Measurements from ENCODE around the gene CHPF2.

Gene CHPF2

DNA sequence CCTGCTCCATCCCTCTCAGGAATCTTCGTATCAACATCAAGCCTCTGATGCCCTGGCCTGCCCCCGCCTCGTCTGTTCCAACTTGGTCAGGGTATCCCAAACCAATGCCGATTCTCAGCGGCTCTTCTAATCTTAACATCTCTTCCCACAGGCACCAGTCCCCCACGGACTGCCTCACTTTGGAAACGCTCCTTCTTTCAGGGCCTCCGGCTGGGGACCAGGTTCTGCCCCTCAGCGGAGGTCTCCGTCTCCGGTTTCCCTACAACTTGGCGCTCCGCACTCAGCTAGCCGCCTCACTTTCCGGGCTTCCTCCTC is 5.8 kb upstream of the CHPF2 start:
- H3K27ac ChIP-seq (ENCODE audit: low read length), result peak overlapping the region; percentile 63
- peak overlapping the region; percentile 81 to 91 for H3K4me3 ChIP-seq (ENCODE audit: low read depth in 1 of 2, low read length in 2 of 2)
- no peaks in the 10 kb centered on the region for H3K27me3 ChIP-seq (ENCODE audit: low read depth, low read length)
- peaks cover 32 to 36% of the 10 kb centered on the region in 2 donors for H3K36me3 ChIP-seq (ENCODE audit: control insufficient read depth in 1 of 2, insufficient read depth in 2 of 2, low read length in 2 of 2)
- H3K9me3 ChIP-seq (ENCODE audit: control insufficient read depth in 1 of 2, low read length in 2 of 2), result no peaks in the 10 kb centered on the region
- H3K4me1 ChIP-seq (ENCODE audit: control insufficient read depth in 1 of 2, insufficient read depth in 2 of 2, low read length in 2 of 2), result peaks cover 15 to 25% of the 10 kb centered on the region in 2 donors

DNA sequence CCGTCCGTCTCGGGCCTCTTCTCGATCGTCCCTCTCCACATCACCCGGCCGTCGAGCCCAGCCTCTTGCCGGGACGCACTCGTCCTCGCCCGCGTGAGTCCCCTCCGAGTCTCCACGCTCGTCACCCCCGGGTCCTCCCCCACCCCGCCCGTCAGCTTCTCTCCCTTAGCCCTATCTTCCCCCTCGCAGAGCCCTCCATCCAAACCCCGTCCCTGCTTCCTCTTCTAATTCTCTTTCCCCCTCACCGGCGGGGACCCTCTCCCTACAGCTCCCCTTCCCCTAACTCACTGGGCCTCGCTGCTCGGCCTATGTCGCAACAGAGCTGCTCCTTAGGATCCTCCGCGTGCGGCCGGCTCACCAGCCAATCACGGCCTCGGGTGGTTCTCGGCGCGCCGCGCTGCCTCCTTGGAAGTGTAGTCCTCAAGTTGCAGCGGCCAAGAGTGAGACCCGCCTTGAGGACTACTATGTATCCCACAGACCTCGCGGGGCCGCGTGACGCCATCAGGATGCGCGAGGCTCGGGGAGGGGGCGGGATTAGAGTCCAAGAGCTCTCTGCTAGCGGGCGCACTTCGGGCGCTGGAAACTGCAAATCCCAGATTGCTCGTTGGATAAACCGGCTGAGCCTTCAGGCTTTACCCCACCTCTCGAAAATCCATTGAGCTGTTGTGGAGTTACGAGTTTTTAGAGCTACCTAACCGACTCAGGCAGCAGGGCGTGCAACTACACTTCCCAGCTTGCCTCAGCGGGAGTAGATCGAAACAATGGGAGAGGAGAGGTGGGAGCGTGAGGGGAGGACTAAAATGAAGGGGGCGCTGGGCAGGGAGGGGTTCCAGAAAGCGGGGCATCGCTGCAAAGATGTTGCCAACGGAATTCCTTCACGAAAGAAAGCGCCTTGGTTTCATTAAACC is 5.2 kb upstream of the CHPF2 start, which contains the start of gene ABCF2:
Gene ABCF2, minus strand, starts transcription at position 331 of the 908 bp plus-strand sequence. CDS start 747 bp downstream, outside the sequence.
- Histone ChIP-seq H3K27me3 (ENCODE audit: low read depth, low read length) (no peaks in the 10 kb centered on the region), H3K4me1 (ENCODE audit: control insufficient read depth in 1 of 2, insufficient read depth in 2 of 2, low read length in 2 of 2) (peaks cover 20 to 31% of the 10 kb centered on the region in 2 donors), H3K27ac (ENCODE audit: low read length) (peak within 1 kb of the TSS; percentile 80), H3K4me3 (ENCODE audit: low read depth in 1 of 2, low read length in 2 of 2) (peak within 1 kb of the TSS; percentile 81 to 91), H3K9me3 (ENCODE audit: control insufficient read depth in 1 of 2, low read length in 2 of 2) (no peaks in the 10 kb centered on the region), H3K36me3 (ENCODE audit: control insufficient read depth in 1 of 2, insufficient read depth in 2 of 2, low read length in 2 of 2) (peaks cover 28 to 31% of the 10 kb centered on the region in 2 donors)

DNA sequence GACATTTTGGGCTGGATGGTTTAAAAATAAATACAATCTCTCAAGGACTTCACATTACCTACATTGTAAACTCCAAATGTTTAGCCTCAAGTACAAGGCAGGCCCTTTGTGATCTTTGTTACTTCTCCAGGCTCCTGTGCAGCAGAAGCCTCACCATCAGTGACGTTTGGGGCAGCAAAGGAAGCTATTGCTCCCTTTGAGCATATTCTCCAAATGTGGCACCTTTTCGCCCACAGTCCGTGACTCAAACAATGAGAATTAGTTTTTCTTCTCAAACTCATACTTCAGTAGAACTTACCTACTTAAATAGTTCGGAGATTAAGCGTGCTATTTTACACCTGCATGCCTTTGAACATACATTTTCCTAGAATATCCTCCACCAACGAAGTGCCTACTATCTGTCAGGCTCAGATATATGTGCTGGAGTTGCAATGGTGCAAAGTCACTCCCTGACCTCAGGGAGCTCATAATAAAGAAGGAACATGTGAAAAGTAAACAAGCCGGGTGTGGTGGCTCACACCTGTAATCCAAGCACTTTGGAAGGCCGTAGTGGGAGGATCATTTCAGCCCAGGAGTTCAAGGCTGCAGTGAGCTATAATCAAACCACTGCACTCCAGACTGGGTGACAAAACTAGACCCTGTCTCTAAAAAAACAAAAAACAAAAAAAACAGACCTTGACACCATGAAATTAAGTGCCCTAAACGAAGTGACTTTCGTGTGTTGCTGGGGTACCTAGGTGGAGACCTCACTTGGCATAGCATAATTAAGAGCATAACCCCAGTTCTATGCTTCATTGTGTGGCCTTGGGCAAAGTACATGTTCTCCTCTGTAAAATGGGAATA is 4.0 kb upstream of the CHPF2 start:
- Histone ChIP-seq H3K9me3 (ENCODE audit: control insufficient read depth in 1 of 2, low read length in 2 of 2) (no peaks in the 10 kb centered on the region), H3K4me1 (ENCODE audit: control insufficient read depth in 1 of 2, insufficient read depth in 2 of 2, low read length in 2 of 2) (peaks cover 20 to 35% of the 10 kb centered on the region in 2 donors), H3K27ac (ENCODE audit: low read length) (peak overlapping the region; percentile 80), H3K27me3 (ENCODE audit: low read depth, low read length) (no peaks in the 10 kb centered on the region), H3K36me3 (ENCODE audit: control insufficient read depth in 1 of 2, insufficient read depth in 2 of 2, low read length in 2 of 2) (peaks cover 17 to 20% of the 10 kb centered on the region in 2 donors), H3K4me3 (ENCODE audit: low read depth in 1 of 2, low read length in 2 of 2) (peak overlapping the region; percentile 81 to 91)

DNA sequence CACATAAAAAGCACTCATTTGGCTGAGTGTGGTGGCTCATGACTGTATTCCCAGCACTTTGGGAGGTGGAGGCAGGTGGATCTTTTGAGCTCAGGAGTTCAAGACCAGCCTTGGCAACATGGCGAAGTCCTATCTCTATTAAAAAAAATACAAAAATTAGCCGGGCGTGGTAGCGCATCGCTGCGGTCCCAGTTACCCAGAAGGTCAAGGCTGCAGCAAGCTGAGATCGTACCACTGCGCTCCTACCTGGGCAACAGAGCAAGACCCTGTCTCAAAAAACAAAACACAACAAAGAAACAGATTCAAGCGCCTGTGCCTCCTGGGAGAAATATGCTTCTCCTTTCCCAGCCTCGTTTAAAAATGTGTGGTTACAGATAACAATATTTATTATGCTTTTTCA is 3.0 kb upstream of the CHPF2 start:
- peaks cover 28 to 45% of the 10 kb centered on the region in 2 donors for H3K4me1 ChIP-seq (ENCODE audit: control insufficient read depth in 1 of 2, insufficient read depth in 2 of 2, low read length in 2 of 2)
- H3K27ac ChIP-seq (ENCODE audit: low read length), result no peak overlapping the region

DNA sequence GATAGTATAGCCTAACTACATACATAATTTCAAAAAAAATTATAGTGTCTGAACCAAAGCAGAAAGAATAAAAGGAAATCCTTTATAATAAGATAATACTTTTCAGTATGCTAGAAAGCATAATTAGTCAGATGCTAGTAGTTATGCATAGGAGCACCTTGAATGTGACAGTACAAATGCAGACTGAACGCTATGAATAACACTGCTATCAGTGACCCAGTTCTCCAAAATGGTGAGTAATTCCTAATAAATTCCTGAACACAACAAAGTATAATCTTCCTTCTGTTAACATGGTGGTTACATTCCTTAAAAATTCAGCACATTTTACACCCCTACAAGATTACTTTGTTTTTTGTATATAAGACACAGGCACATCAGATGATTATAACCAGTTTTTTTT is 1.2 kb upstream of the CHPF2 start:
- Histone ChIP-seq H3K27ac (ENCODE audit: low read length) (no peak overlapping the region), H3K4me3 (ENCODE audit: low read depth in 1 of 2, low read length in 2 of 2) (no peak overlapping the region), H3K4me1 (ENCODE audit: control insufficient read depth in 1 of 2, insufficient read depth in 2 of 2, low read length in 2 of 2) (peaks cover 22 to 36% of the 10 kb centered on the region in 2 donors), H3K9me3 (ENCODE audit: control insufficient read depth in 1 of 2, low read length in 2 of 2) (no peaks in the 10 kb centered on the region), H3K36me3 (ENCODE audit: control insufficient read depth in 1 of 2, insufficient read depth in 2 of 2, low read length in 2 of 2) (peaks cover under 1 to 14% of the 10 kb centered on the region in 2 donors), H3K27me3 (ENCODE audit: low read depth, low read length) (no peaks in the 10 kb centered on the region)

More for the DNA sequence above, 3.0 kb upstream of the CHPF2 start:
- Histone ChIP-seq H3K4me3 (ENCODE audit: low read depth in 1 of 2, low read length in 2 of 2) (no peak overlapping the region), H3K27me3 (ENCODE audit: low read depth, low read length) (no peaks in the 10 kb centered on the region), H3K36me3 (ENCODE audit: control insufficient read depth in 1 of 2, insufficient read depth in 2 of 2, low read length in 2 of 2) (peaks cover 7 to 10% of the 10 kb centered on the region in 2 donors), H3K9me3 (ENCODE audit: control insufficient read depth in 1 of 2, low read length in 2 of 2) (no peaks in the 10 kb centered on the region)

GRCh38 chr7:151232917-151233701 is 826 bp downstream of the CHPF2 start:
- H3K4me3 ChIP-seq (ENCODE audit: low read depth in 1 of 2, low read length in 2 of 2), result peak overlapping the region; percentile 93 to 94
- peaks cover 16 to 25% of the 10 kb centered on the region in 2 donors for H3K4me1 ChIP-seq (ENCODE audit: control insufficient read depth in 1 of 2, insufficient read depth in 2 of 2, low read length in 2 of 2)
- H3K36me3 ChIP-seq (ENCODE audit: control insufficient read depth in 1 of 2, insufficient read depth in 2 of 2, low read length in 2 of 2), result peaks cover 18 to 27% of the 10 kb centered on the region in 2 donors
- H3K9me3 ChIP-seq (ENCODE audit: control insufficient read depth in 1 of 2, low read length in 2 of 2), result no peaks in the 10 kb centered on the region
- H3K27me3 ChIP-seq (ENCODE audit: low read depth, low read length), result no peaks in the 10 kb centered on the region
- peak overlapping the region; percentile 86 for H3K27ac ChIP-seq (ENCODE audit: low read length)

GRCh38 chr7:151233804-151234203 is 1.5 kb downstream of the CHPF2 start:
- H3K27me3 ChIP-seq (ENCODE audit: low read depth, low read length), result no peaks in the 10 kb centered on the region
- H3K36me3 ChIP-seq (ENCODE audit: control insufficient read depth in 1 of 2, insufficient read depth in 2 of 2, low read length in 2 of 2), result peaks cover 22 to 34% of the 10 kb centered on the region in 2 donors
- peak overlapping the region; percentile 93 to 94 for H3K4me3 ChIP-seq (ENCODE audit: low read depth in 1 of 2, low read length in 2 of 2)
- peak overlapping the region; percentile 86 for H3K27ac ChIP-seq (ENCODE audit: low read length)
- H3K4me1 ChIP-seq (ENCODE audit: control insufficient read depth in 1 of 2, insufficient read depth in 2 of 2, low read length in 2 of 2), result peaks cover 13 to 23% of the 10 kb centered on the region in 2 donors
- H3K9me3 ChIP-seq (ENCODE audit: control insufficient read depth in 1 of 2, low read length in 2 of 2), result no peaks in the 10 kb centered on the region

GRCh38 chr7:151235091-151235787 is 3.0 kb downstream of the CHPF2 start:
- Histone ChIP-seq H3K36me3 (ENCODE audit: control insufficient read depth in 1 of 2, insufficient read depth in 2 of 2, low read length in 2 of 2) (peaks cover 26 to 42% of the 10 kb centered on the region in 2 donors), H3K4me3 (ENCODE audit: low read depth in 1 of 2, low read length in 2 of 2) (no peak overlapping the region), H3K9me3 (ENCODE audit: control insufficient read depth in 1 of 2, low read length in 2 of 2) (no peaks in the 10 kb centered on the region), H3K27ac (ENCODE audit: low read length) (no peak overlapping the region), H3K4me1 (ENCODE audit: control insufficient read depth in 1 of 2, insufficient read depth in 2 of 2, low read length in 2 of 2) (peaks cover 13 to 23% of the 10 kb centered on the region in 2 donors), H3K27me3 (ENCODE audit: low read depth, low read length) (no peaks in the 10 kb centered on the region)

- peaks cover 13 to 23% of the 10 kb centered on the region in 2 donors for H3K4me1 ChIP-seq (ENCODE audit: control insufficient read depth in 1 of 2, insufficient read depth in 2 of 2, low read length in 2 of 2)
- H3K9me3 ChIP-seq (ENCODE audit: control insufficient read depth in 1 of 2, low read length in 2 of 2), result no peaks in the 10 kb centered on the region
- H3K27ac ChIP-seq (ENCODE audit: low read length), result no peak overlapping the region
- no peaks in the 10 kb centered on the region for H3K27me3 ChIP-seq (ENCODE audit: low read depth, low read length)
- H3K4me3 ChIP-seq (ENCODE audit: low read depth in 1 of 2, low read length in 2 of 2), result no peak overlapping the region
- peaks cover 26 to 52% of the 10 kb centered on the region in 2 donors for H3K36me3 ChIP-seq (ENCODE audit: control insufficient read depth in 1 of 2, insufficient read depth in 2 of 2, low read length in 2 of 2)
These were observed 4.1 kb downstream of the CHPF2 start for GRCh38 chr7:151236406-151236805.
